ENCODE results near the gene TIMM50. TPM values are rescaled to one million over a fixed set of nuclear protein-coding genes. Genes with fewer than 3 reads are reported as not detected.

Gene TIMM50
- total RNA-seq, 1 donor from 2014 or later: 256 TPM

- H3K27me3 Mint-ChIP-seq (ENCODE audit: unreplicated experiment): peaks cover 9% of the 10 kb centered on the region
- H3K27ac Mint-ChIP-seq (ENCODE audit: unreplicated experiment): peak within 1 kb of the TSS; percentile 98
- H3K36me3 Mint-ChIP-seq (ENCODE audit: unreplicated experiment): no peaks in the 10 kb centered on the region
- no peak for TF ChIP-seq CTCF (IDR thresholded peaks at IDR 0.05; ENCODE audit: partially characterized antibody, unreplicated experiment)
- H3K4me1 Mint-ChIP-seq (ENCODE audit: low read depth, unreplicated experiment): peaks cover 8% of the 10 kb centered on the region
- H3K9me3 Mint-ChIP-seq (ENCODE audit: unreplicated experiment): peaks cover 7% of the 10 kb centered on the region
- H3K4me3 Mint-ChIP-seq (ENCODE audit: unreplicated experiment): peak within 1 kb of the TSS; percentile 98
- peak; percentile 99 for DNase-seq
Measured at GRCh38 chr19:39435499-39436349, 44.9 kb upstream of the TIMM50 start, which contains the start of gene RPS16. Gene RPS16, minus strand, starts transcription at chr19:39435949. Its CDS starts 54 bp downstream, at chr19:39435895.

GRCh38 chr19:39436350-39436716, 44.3 kb upstream of the TIMM50 start:
- Mint-ChIP-seq H3K4me3 (ENCODE audit: unreplicated experiment) (peak overlapping the region; percentile 98), H3K27ac (ENCODE audit: unreplicated experiment) (peak overlapping the region; percentile 75), H3K27me3 (ENCODE audit: unreplicated experiment) (peaks cover 9% of the 10 kb centered on the region), H3K36me3 (ENCODE audit: unreplicated experiment) (no peaks in the 10 kb centered on the region), H3K9me3 (ENCODE audit: unreplicated experiment) (peaks cover 7% of the 10 kb centered on the region), H3K4me1 (ENCODE audit: low read depth, unreplicated experiment) (peaks cover 8% of the 10 kb centered on the region)
- DNase-seq: no peak
- TF ChIP-seq CTCF (IDR thresholded peaks at IDR 0.05; ENCODE audit: partially characterized antibody, unreplicated experiment): no peak

GRCh38 chr19:39438270-39438934, 42.2 kb upstream of the TIMM50 start:
- Mint-ChIP-seq H3K4me3 (ENCODE audit: unreplicated experiment) (no peak overlapping the region), H3K27ac (ENCODE audit: unreplicated experiment) (no peak overlapping the region), H3K27me3 (ENCODE audit: unreplicated experiment) (peaks cover 9% of the 10 kb centered on the region), H3K36me3 (ENCODE audit: unreplicated experiment) (no peaks in the 10 kb centered on the region), H3K4me1 (ENCODE audit: low read depth, unreplicated experiment) (peaks cover 8% of the 10 kb centered on the region), H3K9me3 (ENCODE audit: unreplicated experiment) (peaks cover 7% of the 10 kb centered on the region)
- DNase-seq: no peak
- no peak for TF ChIP-seq CTCF (IDR thresholded peaks at IDR 0.05; ENCODE audit: partially characterized antibody, unreplicated experiment)

GRCh38 chr19:39444598-39445195, 35.9 kb upstream of the TIMM50 start:
- Mint-ChIP-seq H3K9me3 (ENCODE audit: unreplicated experiment) (peaks cover 4% of the 10 kb centered on the region), H3K4me3 (ENCODE audit: unreplicated experiment) (peak overlapping the region; percentile 99), H3K4me1 (ENCODE audit: low read depth, unreplicated experiment) (peaks cover 12% of the 10 kb centered on the region), H3K27ac (ENCODE audit: unreplicated experiment) (peak overlapping the region; percentile 98), H3K36me3 (ENCODE audit: unreplicated experiment) (no peaks in the 10 kb centered on the region), H3K27me3 (ENCODE audit: unreplicated experiment) (peaks cover 4% of the 10 kb centered on the region)
- no peak for TF ChIP-seq CTCF (IDR thresholded peaks at IDR 0.05; ENCODE audit: partially characterized antibody, unreplicated experiment)
- DNase-seq: no peak
